ENCODE results near the gene BAZ1B. TPM values are rescaled to one million over a fixed set of nuclear protein-coding genes. Genes with fewer than 3 reads are reported as not detected.
"Not testable (repeated sequence)": the region's sequence is repeated elsewhere in the genome, so short reads cannot be mapped to it uniquely, and the experiment has no call there.

The BAZ1B gene
- total RNA-seq, 3 donors from 2014 or later = 53.7 to 57.4 (median 56.3) TPM

DNA sequence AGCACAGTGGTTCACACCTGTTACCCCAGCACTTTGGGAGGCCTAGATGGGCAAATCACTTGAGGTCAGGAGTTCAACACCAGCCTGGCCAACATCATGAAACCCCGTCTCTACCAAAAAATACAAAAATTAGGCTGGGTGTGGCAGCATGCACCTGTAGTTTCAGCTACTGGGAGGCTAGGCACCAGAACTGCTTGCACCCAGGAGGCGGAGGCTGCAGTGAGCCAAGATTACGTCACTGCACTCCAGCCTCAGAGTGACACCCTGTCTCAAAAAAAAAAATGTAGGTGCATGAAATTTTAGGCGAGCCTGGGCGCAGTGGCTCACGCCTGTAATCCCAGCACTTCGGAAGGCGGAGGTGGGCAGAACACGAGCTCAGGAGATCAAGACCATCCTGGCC lies 25.7 kb upstream of the BAZ1B start:
- intact Hi-C loops (cut with DNase I; ENCODE audit: low total_unique reads) = no loop called here
- TF ChIP-seq POLR2A (IDR thresholded peaks at IDR 0.05) = no peak
- TF ChIP-seq, protein P1, sequence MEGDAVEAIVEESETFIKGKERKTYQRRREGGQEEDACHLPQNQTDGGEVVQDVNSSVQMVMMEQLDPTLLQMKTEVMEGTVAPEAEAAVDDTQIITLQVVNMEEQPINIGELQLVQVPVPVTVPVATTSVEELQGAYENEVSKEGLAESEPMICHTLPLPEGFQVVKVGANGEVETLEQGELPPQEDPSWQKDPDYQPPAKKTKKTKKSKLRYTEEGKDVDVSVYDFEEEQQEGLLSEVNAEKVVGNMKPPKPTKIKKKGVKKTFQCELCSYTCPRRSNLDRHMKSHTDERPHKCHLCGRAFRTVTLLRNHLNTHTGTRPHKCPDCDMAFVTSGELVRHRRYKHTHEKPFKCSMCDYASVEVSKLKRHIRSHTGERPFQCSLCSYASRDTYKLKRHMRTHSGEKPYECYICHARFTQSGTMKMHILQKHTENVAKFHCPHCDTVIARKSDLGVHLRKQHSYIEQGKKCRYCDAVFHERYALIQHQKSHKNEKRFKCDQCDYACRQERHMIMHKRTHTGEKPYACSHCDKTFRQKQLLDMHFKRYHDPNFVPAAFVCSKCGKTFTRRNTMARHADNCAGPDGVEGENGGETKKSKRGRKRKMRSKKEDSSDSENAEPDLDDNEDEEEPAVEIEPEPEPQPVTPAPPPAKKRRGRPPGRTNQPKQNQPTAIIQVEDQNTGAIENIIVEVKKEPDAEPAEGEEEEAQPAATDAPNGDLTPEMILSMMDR (IDR thresholded peaks at IDR 0.05) = no peak
- TF ChIP-seq POLR2AphosphoS5 (IDR thresholded peaks at IDR 0.05) = no peak
- no peaks in the 10 kb centered on the region for H3K9me3 ChIP-seq
- no peaks in the 10 kb centered on the region for H3K36me3 ChIP-seq
- H3K27me3 ChIP-seq = no peaks in the 10 kb centered on the region
- no peak for DNase-seq (ENCODE audit: low spot score in 2 of 2)
- no peaks in the 10 kb centered on the region for H3K4me1 ChIP-seq
- no peak overlapping the region for H3K4me3 ChIP-seq
- no peak overlapping the region for H3K27ac ChIP-seq

DNA sequence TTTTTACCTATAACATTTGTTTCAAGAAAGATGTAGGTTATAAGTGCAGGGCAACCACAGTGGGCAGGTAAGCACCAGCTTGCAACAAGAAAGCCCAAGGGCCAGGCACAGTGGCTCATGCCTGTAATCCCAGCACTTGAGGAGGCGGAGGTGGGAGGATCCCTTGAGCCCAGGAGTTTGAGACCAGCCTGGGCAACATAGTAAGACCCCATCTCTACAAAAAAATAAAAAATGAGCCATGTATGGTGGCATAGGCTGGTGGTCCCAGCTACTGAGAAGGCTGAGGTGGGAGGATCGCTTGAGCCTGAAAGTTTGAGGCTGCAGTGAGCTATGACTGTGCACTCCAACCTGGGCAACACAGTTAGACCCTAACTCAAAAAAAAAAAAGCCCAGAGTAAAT lies 22.6 kb upstream of the BAZ1B start:
- no peak overlapping the region for H3K27ac ChIP-seq
- no peaks in the 10 kb centered on the region for H3K36me3 ChIP-seq
- no peaks in the 10 kb centered on the region for H3K9me3 ChIP-seq
- H3K27me3 ChIP-seq = no peaks in the 10 kb centered on the region
- no peak overlapping the region for H3K4me3 ChIP-seq
- intact Hi-C loops (cut with DNase I; ENCODE audit: low total_unique reads) = no loop called here
- DNase-seq (ENCODE audit: low spot score in 2 of 2) = no peak
- TF ChIP-seq POLR2A (IDR thresholded peaks at IDR 0.05) (no peak), POLR2AphosphoS5 (IDR thresholded peaks at IDR 0.05) (no peak)
- TF ChIP-seq, protein P1 (IDR thresholded peaks at IDR 0.05) = no peak
- H3K4me1 ChIP-seq = no peaks in the 10 kb centered on the region

DNA sequence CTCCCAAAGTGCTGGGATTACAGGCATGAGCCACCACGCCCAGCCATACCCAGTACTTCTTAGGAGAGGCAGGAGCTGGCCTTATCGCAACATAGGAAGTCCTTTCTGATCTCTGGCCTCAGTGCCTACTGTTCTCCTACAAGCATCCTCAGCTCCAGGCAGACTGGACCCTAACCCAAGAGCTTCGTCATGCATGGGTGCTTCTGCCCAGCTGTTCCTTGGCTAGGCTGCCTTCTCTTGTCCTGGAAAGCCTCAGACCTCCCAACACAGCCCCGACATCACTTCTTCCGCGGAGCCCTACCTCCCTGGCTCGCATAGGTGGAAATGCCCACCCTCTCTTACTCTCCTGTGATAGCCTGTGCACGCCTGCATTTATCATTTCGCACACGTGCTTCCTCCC lies 19.6 kb upstream of the BAZ1B start:
- H3K4me1 ChIP-seq = no peaks in the 10 kb centered on the region
- intact Hi-C loops (cut with DNase I; ENCODE audit: low total_unique reads) = no loop called here
- no peak for DNase-seq (ENCODE audit: low spot score in 2 of 2)
- no peak overlapping the region for H3K4me3 ChIP-seq
- no peak overlapping the region for H3K27ac ChIP-seq
- no peaks in the 10 kb centered on the region for H3K27me3 ChIP-seq
- H3K9me3 ChIP-seq = no peaks in the 10 kb centered on the region
- TF ChIP-seq, protein P1 (IDR thresholded peaks at IDR 0.05) = no peak
- TF ChIP-seq POLR2AphosphoS5 (IDR thresholded peaks at IDR 0.05) (no peak), POLR2A (IDR thresholded peaks at IDR 0.05) (no peak)
- H3K36me3 ChIP-seq = peaks cover 9% of the 10 kb centered on the region

DNA sequence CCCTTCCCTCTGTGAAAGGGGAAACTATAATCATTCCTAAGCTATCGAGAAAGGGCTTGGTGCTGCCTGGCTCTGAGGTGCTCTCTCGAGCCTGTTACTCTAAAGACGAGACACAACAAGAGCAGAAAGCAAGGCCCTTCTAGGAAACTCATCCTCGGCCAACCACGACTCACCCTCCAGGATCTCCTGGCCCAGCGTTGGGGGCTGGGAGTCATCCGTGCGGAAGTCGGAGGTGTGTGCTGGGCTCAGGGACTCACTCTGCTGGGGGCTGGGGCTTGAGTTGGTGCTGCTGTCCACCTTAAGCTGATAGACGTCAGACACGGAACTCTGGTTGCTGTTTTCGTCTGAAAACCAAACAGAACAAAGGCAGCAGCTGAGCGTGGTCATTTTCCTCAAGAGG lies 17.6 kb upstream of the BAZ1B start:
- intact Hi-C loops (cut with DNase I; ENCODE audit: low total_unique reads) = no loop called here
- no peaks in the 10 kb centered on the region for H3K27me3 ChIP-seq
- H3K36me3 ChIP-seq = peaks cover 14% of the 10 kb centered on the region
- no peak overlapping the region for H3K4me3 ChIP-seq
- no peaks in the 10 kb centered on the region for H3K4me1 ChIP-seq
- TF ChIP-seq, protein P1 (IDR thresholded peaks at IDR 0.05) = no peak
- no peak for TF ChIP-seq POLR2AphosphoS5 (IDR thresholded peaks at IDR 0.05)
- no peak for TF ChIP-seq POLR2A (IDR thresholded peaks at IDR 0.05)
- DNase-seq (ENCODE audit: low spot score in 2 of 2) = no peak
- no peaks in the 10 kb centered on the region for H3K9me3 ChIP-seq
- H3K27ac ChIP-seq = no peak overlapping the region

DNA sequence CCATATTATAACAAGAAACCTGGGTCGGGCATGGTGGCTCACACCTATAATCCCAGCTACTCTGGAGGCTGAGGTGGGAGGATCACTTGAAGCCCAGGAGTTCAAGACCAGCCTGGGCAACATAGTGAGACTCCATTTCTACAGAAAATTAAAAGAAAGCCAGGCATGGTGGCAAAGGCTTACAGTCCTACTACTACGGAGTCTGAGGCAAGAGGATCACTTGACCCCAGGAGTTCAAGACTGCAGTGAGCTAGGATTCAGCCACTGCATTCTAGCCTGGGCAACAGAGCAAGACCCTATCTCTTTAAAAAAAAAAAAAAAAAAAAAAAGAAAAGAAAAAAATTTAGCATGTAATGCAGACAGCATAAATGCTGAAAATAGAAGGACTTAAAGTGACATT lies 16.4 kb upstream of the BAZ1B start:
- peaks cover 14% of the 10 kb centered on the region for H3K36me3 ChIP-seq

DNA sequence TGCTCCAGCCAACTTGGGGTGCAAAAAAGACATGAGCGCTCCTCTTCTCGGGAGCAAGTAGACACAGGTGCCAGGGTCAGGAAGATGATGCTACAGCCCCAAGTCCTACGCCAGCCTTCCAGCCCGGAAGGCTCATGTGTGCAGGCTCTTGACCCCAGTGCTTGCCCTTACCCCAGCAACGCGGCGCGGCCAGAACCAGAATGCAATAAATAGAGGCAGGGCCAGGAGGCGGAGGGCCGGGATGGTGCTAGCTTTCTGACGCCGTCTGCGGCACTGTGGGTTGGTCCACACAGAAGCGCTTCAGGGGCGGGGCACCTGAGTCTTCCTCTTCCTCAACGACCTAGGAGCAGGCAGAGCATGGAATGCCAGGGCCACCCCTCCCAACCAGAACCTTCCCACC lies 15.0 kb upstream of the BAZ1B start:
- H3K27me3 ChIP-seq = no peaks in the 10 kb centered on the region
- DNase-seq (ENCODE audit: low spot score in 2 of 2) = no peak
- intact Hi-C loops (cut with DNase I; ENCODE audit: low total_unique reads) = no loop called here
- H3K4me3 ChIP-seq = no peak overlapping the region
- TF ChIP-seq POLR2AphosphoS5 (IDR thresholded peaks at IDR 0.05) (no peak), POLR2A (IDR thresholded peaks at IDR 0.05) (no peak)
- TF ChIP-seq, protein P1 (IDR thresholded peaks at IDR 0.05) = no peak
- no peaks in the 10 kb centered on the region for H3K4me1 ChIP-seq
- H3K27ac ChIP-seq = no peak overlapping the region
- H3K9me3 ChIP-seq = no peaks in the 10 kb centered on the region
- peaks cover 14% of the 10 kb centered on the region for H3K36me3 ChIP-seq

More for the DNA sequence above, 16.4 kb upstream of the BAZ1B start:
- H3K27ac ChIP-seq; H3K4me3 ChIP-seq; H3K27me3 ChIP-seq; H3K4me1 ChIP-seq; DNase-seq (ENCODE audit: low spot score in 2 of 2); H3K9me3 ChIP-seq; intact Hi-C loops (cut with DNase I; ENCODE audit: low total_unique reads): not testable (repeated sequence)

All from breast epithelium (tissue), 4 donors.